ENCODE measurements around the gene CCDC127.
A peak's percentile ranks its signal among the peaks of the same experiment; 100 is the strongest.
"Not testable (repeated sequence)": the region's sequence is repeated elsewhere in the genome, so short reads cannot be mapped to it uniquely, and the experiment has no call there.

Gene CCDC127

GRCh38 chr5:245717-246116 lies 27.8 kb upstream of the CCDC127 start:
- peaks cover 98% of the 10 kb centered on the region for H3K36me3 Mint-ChIP-seq (ENCODE audit: low read depth)

GRCh38 chr5:243683-244367 lies 25.9 kb upstream of the CCDC127 start:
- H3K9me3 Mint-ChIP-seq; H3K27me3 Mint-ChIP-seq; H3K4me1 Mint-ChIP-seq (ENCODE audit: low read depth); H3K4me3 Mint-ChIP-seq; intact Hi-C loops (cut with micrococcal nuclease): not testable (repeated sequence)
- Mint-ChIP-seq H3K36me3 (ENCODE audit: low read depth) (peaks cover 98% of the 10 kb centered on the region), H3K27ac (peak overlapping the region; percentile 30)

More at GRCh38 chr5:245717-246116, 27.8 kb upstream of the CCDC127 start:
- H3K27ac Mint-ChIP-seq; H3K4me3 Mint-ChIP-seq; intact Hi-C loops (cut with micrococcal nuclease); H3K4me1 Mint-ChIP-seq (ENCODE audit: low read depth); H3K9me3 Mint-ChIP-seq; H3K27me3 Mint-ChIP-seq: not testable (repeated sequence)

DNA sequence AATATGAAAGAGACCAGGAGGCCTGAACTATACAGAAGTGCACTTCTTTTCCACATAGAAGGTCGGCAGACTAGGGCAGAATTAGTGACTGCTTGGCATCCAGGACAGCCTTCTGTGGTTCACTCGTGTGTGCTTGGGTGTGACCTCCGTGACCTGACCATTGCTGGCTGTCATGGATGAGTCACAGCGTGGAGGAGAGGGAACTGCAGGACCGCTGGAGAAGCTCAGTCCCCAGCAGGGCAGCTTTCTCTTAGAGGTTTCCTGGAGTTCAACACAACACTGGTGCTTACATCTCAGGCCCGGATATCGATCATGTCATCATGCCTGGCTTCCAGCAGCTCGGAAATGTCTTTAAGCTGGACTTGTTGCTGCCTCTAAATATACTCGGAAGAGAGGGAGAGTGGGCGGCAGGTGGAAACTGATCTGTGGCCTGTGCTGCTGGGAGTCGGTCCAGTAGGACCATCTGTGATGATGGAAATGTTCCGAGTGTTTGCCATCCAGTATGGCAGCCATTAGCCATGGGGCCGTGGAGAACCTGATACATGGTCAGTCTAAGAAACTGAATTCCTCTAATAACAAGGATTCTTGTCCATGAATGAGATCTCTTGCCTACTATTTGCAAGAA lies 23.2 kb upstream of the CCDC127 start:
- H3K4me1 Mint-ChIP-seq (ENCODE audit: low read depth); H3K9me3 Mint-ChIP-seq; H3K27ac Mint-ChIP-seq; H3K4me3 Mint-ChIP-seq; intact Hi-C loops (cut with micrococcal nuclease); H3K27me3 Mint-ChIP-seq: not testable (repeated sequence)
- peaks cover 98% of the 10 kb centered on the region for H3K36me3 Mint-ChIP-seq (ENCODE audit: low read depth)

GRCh38 chr5:240550-240949 lies 22.6 kb upstream of the CCDC127 start:
- H3K4me3 Mint-ChIP-seq; intact Hi-C loops (cut with micrococcal nuclease); H3K4me1 Mint-ChIP-seq (ENCODE audit: low read depth); H3K9me3 Mint-ChIP-seq; H3K27me3 Mint-ChIP-seq; H3K27ac Mint-ChIP-seq: not testable (repeated sequence)
- H3K36me3 Mint-ChIP-seq (ENCODE audit: low read depth): peaks cover 98% of the 10 kb centered on the region

- not testable (repeated sequence) for H3K27ac Mint-ChIP-seq
- H3K36me3 Mint-ChIP-seq (ENCODE audit: low read depth): peaks cover 98% of the 10 kb centered on the region
Observed at GRCh38 chr5:237931-238330, 20.0 kb upstream of the CCDC127 start.

GRCh38 chr5:235527-235926 lies 17.6 kb upstream of the CCDC127 start:
- H3K4me3 Mint-ChIP-seq; H3K4me1 Mint-ChIP-seq (ENCODE audit: low read depth); H3K27ac Mint-ChIP-seq; H3K9me3 Mint-ChIP-seq; intact Hi-C loops (cut with micrococcal nuclease); H3K27me3 Mint-ChIP-seq: not testable (repeated sequence)
- peaks cover 98% of the 10 kb centered on the region for H3K36me3 Mint-ChIP-seq (ENCODE audit: low read depth)

More at GRCh38 chr5:237931-238330, 20.0 kb upstream of the CCDC127 start:
- H3K4me1 Mint-ChIP-seq (ENCODE audit: low read depth); H3K9me3 Mint-ChIP-seq; H3K4me3 Mint-ChIP-seq; H3K27me3 Mint-ChIP-seq; intact Hi-C loops (cut with micrococcal nuclease): not testable (repeated sequence)

DNA sequence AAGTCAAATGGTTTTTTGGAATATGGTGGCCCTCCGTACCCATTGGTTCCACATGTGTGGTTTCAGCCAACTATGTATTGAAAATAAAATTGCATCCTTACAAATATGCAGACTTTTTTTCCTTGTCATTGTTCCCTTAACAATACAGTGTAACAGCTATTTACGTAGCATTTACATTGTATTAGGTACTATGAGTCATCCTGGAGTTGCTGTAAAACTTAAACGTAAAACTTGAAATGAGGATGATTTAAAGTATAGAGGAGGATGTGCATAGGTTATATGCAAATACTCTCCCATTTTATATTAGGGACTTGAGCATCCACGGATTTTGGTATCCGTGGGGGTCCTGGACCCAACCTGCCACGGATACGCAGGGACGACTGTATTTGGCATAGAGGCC lies 16.5 kb upstream of the CCDC127 start:
- peaks cover 93% of the 10 kb centered on the region for H3K36me3 Mint-ChIP-seq (ENCODE audit: low read depth)
- no peaks in the 10 kb centered on the region for H3K9me3 Mint-ChIP-seq
- no peak overlapping the region for H3K27ac Mint-ChIP-seq

DNA sequence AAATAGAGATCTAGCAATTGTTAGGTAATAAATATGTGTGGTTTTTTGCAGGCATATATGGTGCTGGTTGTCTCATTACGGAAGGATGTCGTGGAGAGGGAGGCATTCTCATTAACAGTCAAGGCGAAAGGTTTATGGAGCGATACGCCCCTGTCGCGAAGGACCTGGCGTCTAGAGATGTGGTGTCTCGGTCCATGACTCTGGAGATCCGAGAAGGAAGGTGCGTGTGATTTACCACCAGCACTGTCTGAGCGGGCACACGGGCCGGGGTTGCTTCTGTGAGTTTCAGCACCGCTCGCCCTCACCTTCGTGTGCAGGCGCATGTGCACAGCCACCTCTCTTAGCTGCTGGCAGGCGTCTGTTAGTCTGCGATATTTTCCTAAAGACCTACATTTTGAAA lies 15.5 kb upstream of the CCDC127 start:
- H3K9me3 Mint-ChIP-seq; intact Hi-C loops (cut with micrococcal nuclease): not testable (repeated sequence)

More for the DNA sequence above, 16.5 kb upstream of the CCDC127 start:
- Mint-ChIP-seq H3K27me3 (no peaks in the 10 kb centered on the region), H3K4me3 (no peak overlapping the region), H3K4me1 (ENCODE audit: low read depth) (no peaks in the 10 kb centered on the region)
- intact Hi-C loops (cut with micrococcal nuclease): no loop called here

DNA sequence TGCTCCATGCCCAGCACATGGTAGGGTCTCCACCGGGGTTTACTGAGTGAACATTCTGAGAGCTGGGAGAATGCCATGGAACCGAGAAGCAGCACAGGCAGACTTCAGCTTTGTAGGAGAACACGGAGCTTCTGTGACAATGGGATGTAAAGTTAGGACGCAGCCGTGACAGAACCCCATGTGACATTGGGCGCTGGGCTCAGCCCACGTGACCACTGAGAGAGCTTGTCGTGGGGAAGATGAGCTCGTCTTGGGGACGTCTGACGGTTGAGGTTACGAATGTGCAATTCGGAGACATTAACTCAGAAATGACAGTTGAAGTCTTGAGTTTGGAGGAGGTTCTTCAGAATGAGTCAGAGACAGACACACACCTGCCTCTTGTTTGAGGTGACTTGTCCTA lies 13.7 kb upstream of the CCDC127 start:
- Mint-ChIP-seq H3K27me3 (no peaks in the 10 kb centered on the region), H3K9me3 (no peaks in the 10 kb centered on the region), H3K27ac (no peak overlapping the region), H3K4me1 (ENCODE audit: low read depth) (no peaks in the 10 kb centered on the region), H3K36me3 (ENCODE audit: low read depth) (peaks cover 93% of the 10 kb centered on the region), H3K4me3 (no peak overlapping the region)
- intact Hi-C loops (cut with micrococcal nuclease): no loop called here

More for the DNA sequence above, 15.5 kb upstream of the CCDC127 start:
- not testable (repeated sequence) for H3K27me3 Mint-ChIP-seq; H3K27ac Mint-ChIP-seq; H3K4me1 Mint-ChIP-seq (ENCODE audit: low read depth); H3K4me3 Mint-ChIP-seq
- H3K36me3 Mint-ChIP-seq (ENCODE audit: low read depth): peaks cover 93% of the 10 kb centered on the region

DNA sequence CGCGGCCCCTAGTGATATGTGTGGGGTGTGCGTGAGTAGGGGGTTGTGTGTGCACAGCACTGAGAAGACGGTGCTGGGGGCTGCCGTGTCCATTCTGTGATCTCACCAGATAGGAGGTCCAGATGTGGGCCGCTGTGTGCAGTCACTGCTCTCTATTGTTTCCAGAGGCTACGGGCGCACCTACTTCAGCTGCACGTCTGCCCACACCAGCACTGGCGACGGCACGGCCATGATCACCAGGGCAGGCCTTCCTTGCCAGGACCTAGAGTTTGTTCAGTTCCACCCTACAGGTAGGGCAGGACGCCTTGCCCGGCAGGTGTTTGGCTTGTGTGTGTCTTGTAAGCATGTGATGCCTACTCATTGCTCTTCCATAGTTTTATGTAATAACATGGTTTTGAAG lies 12.8 kb upstream of the CCDC127 start:
- Mint-ChIP-seq H3K9me3 (no peaks in the 10 kb centered on the region), H3K27ac (no peak overlapping the region), H3K36me3 (ENCODE audit: low read depth) (peaks cover 93% of the 10 kb centered on the region), H3K4me1 (ENCODE audit: low read depth) (no peaks in the 10 kb centered on the region), H3K4me3 (no peak overlapping the region), H3K27me3 (no peaks in the 10 kb centered on the region)
- intact Hi-C loops (cut with micrococcal nuclease): no loop called here

GRCh38 chr5:228886-229285 lies 10.9 kb upstream of the CCDC127 start:
- H3K36me3 Mint-ChIP-seq (ENCODE audit: low read depth): peaks cover 95% of the 10 kb centered on the region

GRCh38 chr5:227375-227774 lies 9.4 kb upstream of the CCDC127 start:
- H3K4me3 Mint-ChIP-seq; H3K27me3 Mint-ChIP-seq; H3K9me3 Mint-ChIP-seq; H3K27ac Mint-ChIP-seq; intact Hi-C loops (cut with micrococcal nuclease): not testable (repeated sequence)
- Mint-ChIP-seq H3K36me3 (ENCODE audit: low read depth) (peaks cover 80% of the 10 kb centered on the region), H3K4me1 (ENCODE audit: low read depth) (peaks cover 12% of the 10 kb centered on the region)

More at GRCh38 chr5:228886-229285, 10.9 kb upstream of the CCDC127 start:
- Mint-ChIP-seq H3K4me1 (ENCODE audit: low read depth) (no peaks in the 10 kb centered on the region), H3K27ac (no peak overlapping the region), H3K4me3 (no peak overlapping the region), H3K27me3 (no peaks in the 10 kb centered on the region), H3K9me3 (no peaks in the 10 kb centered on the region)
- intact Hi-C loops (cut with micrococcal nuclease): no loop called here

DNA sequence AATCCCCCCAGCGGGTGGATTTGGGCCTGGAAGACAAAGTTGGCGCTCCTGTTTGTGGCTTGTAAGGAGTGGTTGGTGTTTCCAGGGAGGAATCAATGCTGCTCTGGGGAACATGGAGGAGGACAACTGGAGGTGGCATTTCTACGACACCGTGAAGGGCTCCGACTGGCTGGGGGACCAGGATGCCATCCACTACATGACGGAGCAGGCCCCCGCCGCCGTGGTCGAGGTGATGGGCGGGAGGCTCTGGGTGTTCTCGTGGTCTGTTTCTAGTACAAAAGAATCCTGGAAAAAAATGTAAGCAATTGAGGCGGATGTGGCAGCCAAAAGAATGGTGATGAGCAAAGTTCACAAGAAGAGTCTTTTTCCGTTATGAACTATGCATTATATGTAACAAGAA lies 7.4 kb upstream of the CCDC127 start:
- Mint-ChIP-seq H3K27ac (no peak overlapping the region), H3K4me1 (ENCODE audit: low read depth) (peaks cover 28% of the 10 kb centered on the region), H3K36me3 (ENCODE audit: low read depth) (peaks cover 60% of the 10 kb centered on the region), H3K4me3 (no peak overlapping the region), H3K9me3 (no peaks in the 10 kb centered on the region), H3K27me3 (no peaks in the 10 kb centered on the region)
- intact Hi-C loops (cut with micrococcal nuclease): no loop called here

DNA sequence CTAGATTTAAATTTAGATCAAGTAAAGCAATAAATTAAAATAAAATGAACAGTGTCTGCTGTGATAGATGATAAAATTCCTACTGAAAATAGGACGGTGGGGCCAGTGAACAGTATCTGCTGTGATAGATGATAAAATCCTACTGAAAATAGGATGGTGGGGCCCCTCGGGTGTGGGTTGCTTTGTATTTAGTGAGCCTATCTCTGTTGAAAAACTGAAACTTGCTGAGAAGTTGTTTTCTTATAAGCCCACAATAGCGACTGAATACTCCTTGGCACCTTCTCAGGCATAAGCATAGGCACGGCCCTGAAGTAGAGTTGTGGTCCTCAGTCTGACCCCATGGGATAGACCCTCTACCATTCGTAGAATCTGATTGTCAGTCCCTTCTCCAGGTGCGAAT lies 5.8 kb upstream of the CCDC127 start:
- Mint-ChIP-seq H3K36me3 (ENCODE audit: low read depth) (peaks cover 49% of the 10 kb centered on the region), H3K27ac (no peak overlapping the region), H3K27me3 (no peaks in the 10 kb centered on the region), H3K4me3 (no peak overlapping the region), H3K4me1 (ENCODE audit: low read depth) (peaks cover 43% of the 10 kb centered on the region), H3K9me3 (no peaks in the 10 kb centered on the region)
- intact Hi-C loops (cut with micrococcal nuclease): no loop called here

All from dendritic cell treated with granulocyte-macrophage colony-stimulating factor and Interleukin-4, amounts not matched to agents 40 ng/mL and 50 ng/mL, for 4 days (primary cell).